Prostate gland (tissue), 2 donors: Measurements from ENCODE around the gene TMEM39A. TPM values are rescaled to one million over a fixed set of nuclear protein-coding genes. Genes with fewer than 3 reads are reported as not detected.

ENCODE experiments used
- DNase-seq: peaks from one replicate; pipeline ENCODE4 v3.0.0-alpha.2; 2019; ENCODE audit warnings: low spot score
- H3K27ac ChIP-seq, 2 donors: fragments of 200-600 bp; sonication (generic); 2 replicates each; pipeline ENCODE4 v1.5.1; 2017 to 2019
- H3K27me3 ChIP-seq: fragments of 200-600 bp; sonication (generic); replicated peaks from 2 replicates; pipeline ENCODE4 v1.5.1; 2019; ENCODE audit not compliant: insufficient read depth
- H3K36me3 ChIP-seq, 2 donors: fragments of 200-600 bp; sonication (generic); 1 replicate in 1 of 2; 2 replicates in 1 of 2; pipeline versions ENCODE4 v1.5.1 to v1.8.1; 2017 to 2019
- H3K4me1 ChIP-seq: fragments of 200-600 bp; sonication (generic); replicated peaks from 2 replicates; pipeline ENCODE4 v1.5.1; 2019
- H3K4me3 ChIP-seq, 2 donors: fragments of 200-600 bp; sonication (generic); 2 replicates each; pipeline ENCODE4 v1.5.1; 2017 to 2019
- H3K9me3 ChIP-seq: fragments of 200-600 bp; sonication (generic); 2 replicates; pipeline ENCODE4 v1.5.1; 2017
- POLR2A ChIP-seq: fragments of 450-650 bp; IDR thresholded peaks from one replicate; pipeline ENCODE4 v1.6.1; 2016; ENCODE audit warnings: antibody characterized with exemption, mild to moderate bottlenecking
- POLR2AphosphoS5 ChIP-seq: sonication (generic); formaldehyde crosslinking; IDR thresholded peaks from one replicate; pipeline ENCODE4 v1.6.1; 2017; ENCODE audit warnings: antibody characterized with exemption
- WGBS: methylation state at CpG from one replicate; pipeline ENCODE4 v1.1.5; 2018; 5-methylcytosine and 5-hydroxymethylcytosine counted together
- intact Hi-C: fragments of 100-400 bp; cut with DNase I; formaldehyde crosslinking; loops from one replicate; pipeline ENCODE4 v1.14.2; 2022
- total RNA-seq, 2 donors: library from RNA; depleted of rRNA; stranded (reverse); fragments of >200 nt; gene quantifications; one replicate each; pipeline ENCODE4 v1.1.0, GENCODE V29; 2016
- TF ChIP-seq, protein P1 (sequence below), 4 experiments: fragments of 200-600 bp in 2 of 4; fragments of 450-650 bp in 2 of 4; sonication (generic) in 2 of 4; IDR thresholded peaks; 1 replicate in 3 of 4; 2 replicates in 1 of 4; pipeline ENCODE4 v1.5.1; 2016 to 2019; ENCODE audit warnings: antibody characterized with exemption in 4 of 4, mild to moderate bottlenecking in 2 of 4, moderate library complexity in 2 of 4

The TMEM39A gene
- total RNA-seq, 2 donors from 2014 or later = 20.6 to 72.0 TPM

DNA sequence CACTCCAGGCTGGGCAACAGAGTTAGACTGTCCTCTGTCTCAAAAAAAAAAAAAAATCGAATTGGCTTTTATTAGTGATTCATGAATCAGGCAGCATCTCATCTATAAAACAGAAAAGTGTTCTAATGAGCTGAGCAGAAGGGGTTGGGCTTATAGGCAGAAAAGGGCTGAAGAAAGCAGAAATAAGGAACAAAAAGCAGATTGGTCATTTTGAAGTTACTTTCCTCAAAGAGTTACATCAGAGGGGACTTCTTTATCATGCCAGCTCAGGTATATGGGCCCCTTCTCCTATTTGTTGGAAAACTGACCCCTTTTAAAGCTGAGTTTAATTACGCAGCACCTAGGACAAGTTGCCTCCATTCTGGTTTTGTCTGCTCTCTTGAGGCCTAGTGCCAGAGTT lies 4.6 kb upstream of the TMEM39A start:
- H3K4me3 ChIP-seq = no peak overlapping the region
- no peak for DNase-seq
- no peak overlapping the region for H3K27ac ChIP-seq
- intact Hi-C loops = no loop called here
- TF ChIP-seq POLR2AphosphoS5 (no peak), POLR2A (no peak)
- TF ChIP-seq, protein P1, sequence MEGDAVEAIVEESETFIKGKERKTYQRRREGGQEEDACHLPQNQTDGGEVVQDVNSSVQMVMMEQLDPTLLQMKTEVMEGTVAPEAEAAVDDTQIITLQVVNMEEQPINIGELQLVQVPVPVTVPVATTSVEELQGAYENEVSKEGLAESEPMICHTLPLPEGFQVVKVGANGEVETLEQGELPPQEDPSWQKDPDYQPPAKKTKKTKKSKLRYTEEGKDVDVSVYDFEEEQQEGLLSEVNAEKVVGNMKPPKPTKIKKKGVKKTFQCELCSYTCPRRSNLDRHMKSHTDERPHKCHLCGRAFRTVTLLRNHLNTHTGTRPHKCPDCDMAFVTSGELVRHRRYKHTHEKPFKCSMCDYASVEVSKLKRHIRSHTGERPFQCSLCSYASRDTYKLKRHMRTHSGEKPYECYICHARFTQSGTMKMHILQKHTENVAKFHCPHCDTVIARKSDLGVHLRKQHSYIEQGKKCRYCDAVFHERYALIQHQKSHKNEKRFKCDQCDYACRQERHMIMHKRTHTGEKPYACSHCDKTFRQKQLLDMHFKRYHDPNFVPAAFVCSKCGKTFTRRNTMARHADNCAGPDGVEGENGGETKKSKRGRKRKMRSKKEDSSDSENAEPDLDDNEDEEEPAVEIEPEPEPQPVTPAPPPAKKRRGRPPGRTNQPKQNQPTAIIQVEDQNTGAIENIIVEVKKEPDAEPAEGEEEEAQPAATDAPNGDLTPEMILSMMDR (IDR thresholded peaks at IDR 0.05) = no peak
- H3K27me3 ChIP-seq = no peaks in the 10 kb centered on the region
- H3K36me3 ChIP-seq = no peaks in the 10 kb centered on the region
- H3K4me1 ChIP-seq = no peaks in the 10 kb centered on the region
- no peaks in the 10 kb centered on the region for H3K9me3 ChIP-seq
- 80% methylated on average over 2 of the region's 2 CpGs for WGBS

DNA sequence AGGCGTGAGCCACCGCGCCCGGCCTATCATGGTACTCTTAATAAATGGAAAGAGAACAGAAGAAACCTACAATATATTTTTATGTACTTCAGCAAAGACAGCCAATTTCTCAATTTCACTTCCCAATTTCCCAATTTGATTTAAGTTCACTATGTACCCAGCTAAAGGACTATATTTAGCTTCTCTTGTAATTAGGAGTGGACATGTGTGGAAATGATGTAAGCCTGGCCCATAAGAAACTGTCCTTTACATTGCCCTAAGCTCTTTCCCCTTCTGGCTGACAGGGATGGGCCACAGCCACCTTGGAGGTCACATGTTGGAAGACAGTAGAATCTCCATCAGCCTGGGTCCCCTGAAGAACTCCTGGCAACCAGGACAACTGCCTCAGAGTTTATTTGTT lies 6.2 kb downstream of the TMEM39A start:
- H3K27ac ChIP-seq = no peak overlapping the region
- no peaks in the 10 kb centered on the region for H3K27me3 ChIP-seq
- 79% methylated on average over 4 of the region's 4 CpGs for WGBS
- no peaks in the 10 kb centered on the region for H3K9me3 ChIP-seq
- H3K36me3 ChIP-seq = peaks cover 0 to 4% of the 10 kb centered on the region in 2 donors
- H3K4me1 ChIP-seq = peaks cover 5% of the 10 kb centered on the region
- no peak for TF ChIP-seq POLR2A
- no peak for TF ChIP-seq POLR2AphosphoS5
- TF ChIP-seq, protein P1 (IDR thresholded peaks at IDR 0.05) = no peak
- intact Hi-C loops = no loop called here
- DNase-seq = no peak
- H3K4me3 ChIP-seq = no peak overlapping the region

DNA sequence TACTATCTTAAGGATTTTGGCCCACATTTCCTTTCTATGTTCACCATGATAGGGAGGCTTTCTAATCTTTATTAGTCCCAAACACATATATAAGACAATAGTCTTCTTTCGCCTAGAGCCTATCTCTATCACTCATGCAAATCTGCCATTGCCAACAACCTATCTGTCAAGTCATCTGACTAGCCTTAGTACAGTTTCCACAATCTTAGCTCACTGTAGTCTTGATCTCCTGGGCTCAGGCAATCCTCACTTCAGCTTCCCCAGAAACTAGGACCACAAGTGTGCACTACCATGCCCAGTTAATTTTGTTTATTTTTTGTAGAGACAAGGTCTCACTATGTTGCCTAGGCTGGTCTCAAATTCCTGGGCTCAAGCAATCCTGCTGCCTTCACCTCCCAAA lies 6.9 kb downstream of the TMEM39A start:
- Histone ChIP-seq H3K4me1 (no peaks in the 10 kb centered on the region), H3K36me3 (peaks cover 0 to 4% of the 10 kb centered on the region in 2 donors), H3K27ac (no peak overlapping the region), H3K27me3 (no peaks in the 10 kb centered on the region), H3K4me3 (no peak overlapping the region), H3K9me3 (no peaks in the 10 kb centered on the region)
- intact Hi-C loops = no loop called here
- TF ChIP-seq POLR2AphosphoS5 = no peak
- TF ChIP-seq, protein P1 (IDR thresholded peaks at IDR 0.05) = no peak
- TF ChIP-seq POLR2A = no peak
- 97% methylated on average over 1 of the region's 1 CpG for WGBS
- no peak for DNase-seq

DNA sequence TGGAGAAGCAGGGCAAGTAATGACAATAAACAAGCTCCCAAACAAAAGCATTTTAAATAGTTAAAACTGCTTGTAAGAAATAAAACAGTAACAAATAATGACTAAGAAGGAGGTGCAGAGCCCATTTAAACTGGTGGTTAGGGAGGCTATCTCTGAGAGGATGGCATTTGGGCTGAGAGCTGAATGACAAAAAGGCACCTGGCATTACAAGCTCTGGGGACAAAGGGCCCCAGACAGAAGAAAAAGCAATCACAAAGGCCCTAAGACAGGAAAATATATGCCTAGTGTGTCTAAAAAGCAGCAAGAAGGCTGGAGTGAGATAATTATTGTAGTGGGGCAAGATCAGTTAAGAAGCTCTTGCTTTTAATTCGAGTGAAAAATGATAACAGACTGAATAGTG lies 9.6 kb downstream of the TMEM39A start:
- Histone ChIP-seq H3K36me3 (peaks cover 0 to 4% of the 10 kb centered on the region in 2 donors), H3K9me3 (no peaks in the 10 kb centered on the region), H3K4me1 (no peaks in the 10 kb centered on the region), H3K27me3 (no peaks in the 10 kb centered on the region), H3K4me3 (no peak overlapping the region), H3K27ac (no peak overlapping the region)
- 91% methylated on average over 1 of the region's 1 CpG for WGBS
- DNase-seq = no peak
- intact Hi-C loops = no loop called here
- no peak for TF ChIP-seq POLR2AphosphoS5
- TF ChIP-seq, protein P1 (IDR thresholded peaks at IDR 0.05) = no peak
- no peak for TF ChIP-seq POLR2A

DNA sequence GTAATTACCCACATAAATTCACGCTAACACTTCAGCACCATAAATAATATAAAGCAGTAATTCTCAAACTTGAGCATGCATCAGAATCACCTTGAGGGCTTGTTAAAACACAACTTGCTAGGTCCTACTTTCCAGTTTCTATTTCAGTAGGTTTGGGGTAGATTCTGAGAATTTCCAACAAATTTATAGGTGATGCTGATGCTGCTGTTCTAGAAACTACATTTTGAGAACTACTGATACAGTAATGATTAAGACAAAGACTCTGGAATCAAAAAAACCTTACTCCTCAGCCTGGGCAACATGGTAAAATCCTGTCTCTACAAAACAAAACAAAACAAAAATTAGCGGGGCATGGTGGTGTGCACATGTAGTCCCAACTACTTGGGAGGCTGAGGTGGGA lies 18.8 kb downstream of the TMEM39A start:
- Histone ChIP-seq H3K27me3 (no peaks in the 10 kb centered on the region), H3K27ac (no peak overlapping the region), H3K4me1 (no peaks in the 10 kb centered on the region), H3K36me3 (no peaks in the 10 kb centered on the region), H3K9me3 (no peaks in the 10 kb centered on the region), H3K4me3 (no peak overlapping the region)
- 95% methylated on average over 2 of the region's 2 CpGs for WGBS
- TF ChIP-seq, protein P1 (IDR thresholded peaks at IDR 0.05) = no peak
- no peak for TF ChIP-seq POLR2A
- TF ChIP-seq POLR2AphosphoS5 = no peak
- DNase-seq = no peak
- intact Hi-C loops = no loop called here
